ENCODE measurements around the gene HS3ST6. TPM values are rescaled to one million over a fixed set of nuclear protein-coding genes. Genes with fewer than 3 reads are reported as not detected.

Gene HS3ST6
- total and polyA plus RNA-seq, 2 experiments from 2014 or later, result 0.41 TPM; not detected in 1

- H3K4me3 ChIP-seq, result no peak overlapping the region
- 93% methylated on average over 38 of the region's 38 CpGs for WGBS (ENCODE audit: low lambda C conversion rate, missing lambda C conversion rate)
- H4K20me1 ChIP-seq (ENCODE audit: insufficient read depth, poor library complexity, severe bottlenecking), result no peaks in the 10 kb centered on the region
- H3K4me2 ChIP-seq, result no peak overlapping the region
- H3K9me2 ChIP-seq (replicated peaks; ENCODE audit: insufficient read depth), result no peaks in the 10 kb centered on the region
- H3K4me1 ChIP-seq (ENCODE audit: insufficient read depth), result peaks cover 8% of the 10 kb centered on the region
- H3K27me3 ChIP-seq, result no peaks in the 10 kb centered on the region
- TF ChIP-seq EZH2phosphoT487 (IDR thresholded peaks at IDR 0.05; ENCODE audit: low read depth, severe bottlenecking, unreplicated experiment), result no peak
- no peak for TF ChIP-seq EZH2 (IDR thresholded peaks at IDR 0.05; ENCODE audit: borderline replicate concordance)
- no peak for TF ChIP-seq CTCF (IDR thresholded peaks at IDR 0.05; ENCODE audit: poor library complexity)
- no peaks in the 10 kb centered on the region for H3K9me3 ChIP-seq (ENCODE audit: low read depth)
- H2AFZ ChIP-seq, result no peak overlapping the region
- no peak for DNase-seq (ENCODE audit: low spot score)
- H3K36me3 ChIP-seq (replicated peaks; ENCODE audit: insufficient read depth, low read depth), result no peaks in the 10 kb centered on the region
- H3K27ac ChIP-seq, result no peak overlapping the region
- H3K79me2 ChIP-seq, result peaks cover 10% of the 10 kb centered on the region
Measured at GRCh38 chr16:1946495-1947368, 28.5 kb upstream of the HS3ST6 start.

- WGBS (ENCODE audit: low lambda C conversion rate, missing lambda C conversion rate), result 91% methylated on average over 19 of the region's 19 CpGs
- Histone ChIP-seq H3K27ac (no peak overlapping the region), H2AFZ (no peak overlapping the region), H4K20me1 (ENCODE audit: insufficient read depth, poor library complexity, severe bottlenecking) (no peaks in the 10 kb centered on the region), H3K79me2 (peaks cover 10% of the 10 kb centered on the region), H3K9me2 (replicated peaks; ENCODE audit: insufficient read depth) (no peaks in the 10 kb centered on the region), H3K9me3 (ENCODE audit: low read depth) (no peaks in the 10 kb centered on the region), H3K27me3 (no peaks in the 10 kb centered on the region), H3K36me3 (replicated peaks; ENCODE audit: insufficient read depth, low read depth) (no peaks in the 10 kb centered on the region), H3K4me3 (no peak overlapping the region), H3K4me2 (no peak overlapping the region), H3K4me1 (ENCODE audit: insufficient read depth) (peaks cover 16% of the 10 kb centered on the region)
- no peak for TF ChIP-seq EZH2phosphoT487 (IDR thresholded peaks at IDR 0.05; ENCODE audit: low read depth, severe bottlenecking, unreplicated experiment)
- TF ChIP-seq EZH2 (IDR thresholded peaks at IDR 0.05; ENCODE audit: borderline replicate concordance), result no peak
- TF ChIP-seq CTCF (IDR thresholded peaks at IDR 0.05; ENCODE audit: poor library complexity), result no peak
- no peak for DNase-seq (ENCODE audit: low spot score)
Measured at GRCh38 chr16:1945559-1946391, 27.6 kb upstream of the HS3ST6 start.

GRCh38 chr16:1944612-1945199 is 26.5 kb upstream of the HS3ST6 start:
- Histone ChIP-seq H4K20me1 (ENCODE audit: insufficient read depth, poor library complexity, severe bottlenecking) (no peaks in the 10 kb centered on the region), H3K4me1 (ENCODE audit: insufficient read depth) (peaks cover 19% of the 10 kb centered on the region), H3K27ac (no peak overlapping the region), H2AFZ (no peak overlapping the region), H3K4me3 (no peak overlapping the region), H3K9me3 (ENCODE audit: low read depth) (no peaks in the 10 kb centered on the region), H3K36me3 (replicated peaks; ENCODE audit: insufficient read depth, low read depth) (no peaks in the 10 kb centered on the region), H3K79me2 (peaks cover 10% of the 10 kb centered on the region), H3K27me3 (no peaks in the 10 kb centered on the region), H3K9me2 (replicated peaks; ENCODE audit: insufficient read depth) (no peaks in the 10 kb centered on the region), H3K4me2 (no peak overlapping the region)
- WGBS (ENCODE audit: low lambda C conversion rate, missing lambda C conversion rate), result 91% methylated on average over 21 of the region's 21 CpGs
- TF ChIP-seq CTCF (IDR thresholded peaks at IDR 0.05; ENCODE audit: poor library complexity) (no peak), EZH2phosphoT487 (IDR thresholded peaks at IDR 0.05; ENCODE audit: low read depth, severe bottlenecking, unreplicated experiment) (no peak), EZH2 (IDR thresholded peaks at IDR 0.05; ENCODE audit: borderline replicate concordance) (no peak)
- DNase-seq (ENCODE audit: low spot score), result no peak
